DMS153 treated with DMSO at 0.1 percent for 48 hours (cell line): ENCODE data around the gene AATF.

Source experiments
- DNase-seq: peaks from one replicate; lab custom pipeline; 2025; ENCODE audit not compliant: unreplicated experiment; lab: John Stamatoyannopoulos, UW

AATF gene

DNA sequence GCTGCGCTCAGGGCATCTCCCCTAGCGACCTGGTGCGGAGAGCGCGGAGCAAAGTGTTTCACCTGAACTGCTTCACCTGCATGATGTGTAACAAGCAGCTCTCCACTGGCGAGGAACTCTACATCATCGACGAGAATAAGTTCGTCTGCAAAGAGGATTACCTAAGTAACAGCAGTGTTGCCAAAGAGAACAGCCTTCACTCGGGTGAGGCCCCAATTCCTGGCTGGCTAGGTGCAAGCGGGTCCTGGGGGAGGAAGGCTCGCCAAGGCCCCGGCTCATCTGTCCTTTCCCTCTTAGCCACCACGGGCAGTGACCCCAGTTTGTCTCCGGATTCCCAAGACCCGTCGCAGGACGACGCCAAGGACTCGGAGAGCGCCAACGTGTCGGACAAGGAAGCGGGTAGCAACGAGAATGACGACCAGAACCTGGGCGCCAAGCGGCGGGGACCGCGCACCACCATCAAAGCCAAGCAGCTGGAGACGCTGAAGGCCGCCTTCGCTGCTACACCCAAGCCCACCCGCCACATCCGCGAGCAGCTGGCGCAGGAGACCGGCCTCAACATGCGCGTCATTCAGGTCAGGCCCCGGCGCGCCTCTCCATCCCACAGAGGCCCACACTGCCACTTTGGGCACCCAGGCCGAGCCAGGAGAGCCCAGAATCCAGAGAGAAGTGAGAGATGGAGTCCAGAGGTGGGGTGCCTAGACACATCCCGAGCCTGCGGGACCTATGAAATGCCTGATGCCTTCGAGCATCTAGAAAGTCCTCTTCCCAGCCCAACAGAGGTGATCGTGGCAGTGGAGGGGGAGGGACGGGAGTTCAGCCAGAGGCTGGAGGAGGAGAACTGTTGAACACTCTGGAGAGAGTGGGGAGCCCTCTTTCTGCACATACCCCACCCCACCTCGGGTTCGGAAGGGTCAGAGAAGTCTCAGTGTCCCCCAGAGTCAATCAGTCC, 8.2 kb upstream of the AATF start:
- no peak for DNase-seq

DNA sequence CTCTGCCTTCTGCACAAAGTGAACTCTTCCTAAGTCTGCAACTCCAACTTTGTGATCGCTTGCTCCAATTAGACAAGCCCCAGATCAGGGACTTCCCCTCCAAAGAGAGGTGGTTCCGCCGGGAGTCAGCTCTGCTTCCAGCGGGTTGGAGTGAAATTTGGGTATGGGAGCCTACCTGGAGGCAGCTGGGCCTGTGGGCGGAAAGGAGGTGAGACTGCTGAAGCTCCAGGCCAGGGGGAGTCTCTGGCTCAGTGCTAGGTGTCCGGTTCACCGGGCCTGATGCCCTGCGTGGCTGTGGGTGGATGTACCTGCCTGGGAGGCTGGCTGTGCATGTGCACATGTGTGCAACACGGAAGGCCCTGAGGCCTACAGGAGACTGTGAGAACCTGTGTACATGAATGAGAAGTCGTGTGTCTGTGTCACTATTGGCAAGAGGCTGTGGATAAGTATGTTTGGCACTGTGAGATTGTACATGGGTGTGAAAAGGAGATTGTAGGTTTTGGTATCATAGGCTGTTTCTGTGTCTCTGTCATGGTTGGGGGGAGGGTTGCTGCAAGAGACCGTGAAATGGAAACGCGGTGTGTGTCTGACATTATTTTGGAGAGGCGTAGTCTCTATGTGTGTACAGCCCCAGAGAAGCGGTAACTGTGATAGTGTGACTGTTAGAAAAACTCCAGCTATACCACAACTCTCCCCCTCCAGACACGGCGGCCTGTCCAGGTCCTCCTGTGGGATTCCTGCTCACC, 7.3 kb upstream of the AATF start:
- no peak for DNase-seq

GRCh38 chr17:36942019-36942599, 6.6 kb upstream of the AATF start:
- no peak for DNase-seq

- DNase-seq = no peak
These were observed 6.1 kb upstream of the AATF start for GRCh38 chr17:36942631-36943125.

DNA sequence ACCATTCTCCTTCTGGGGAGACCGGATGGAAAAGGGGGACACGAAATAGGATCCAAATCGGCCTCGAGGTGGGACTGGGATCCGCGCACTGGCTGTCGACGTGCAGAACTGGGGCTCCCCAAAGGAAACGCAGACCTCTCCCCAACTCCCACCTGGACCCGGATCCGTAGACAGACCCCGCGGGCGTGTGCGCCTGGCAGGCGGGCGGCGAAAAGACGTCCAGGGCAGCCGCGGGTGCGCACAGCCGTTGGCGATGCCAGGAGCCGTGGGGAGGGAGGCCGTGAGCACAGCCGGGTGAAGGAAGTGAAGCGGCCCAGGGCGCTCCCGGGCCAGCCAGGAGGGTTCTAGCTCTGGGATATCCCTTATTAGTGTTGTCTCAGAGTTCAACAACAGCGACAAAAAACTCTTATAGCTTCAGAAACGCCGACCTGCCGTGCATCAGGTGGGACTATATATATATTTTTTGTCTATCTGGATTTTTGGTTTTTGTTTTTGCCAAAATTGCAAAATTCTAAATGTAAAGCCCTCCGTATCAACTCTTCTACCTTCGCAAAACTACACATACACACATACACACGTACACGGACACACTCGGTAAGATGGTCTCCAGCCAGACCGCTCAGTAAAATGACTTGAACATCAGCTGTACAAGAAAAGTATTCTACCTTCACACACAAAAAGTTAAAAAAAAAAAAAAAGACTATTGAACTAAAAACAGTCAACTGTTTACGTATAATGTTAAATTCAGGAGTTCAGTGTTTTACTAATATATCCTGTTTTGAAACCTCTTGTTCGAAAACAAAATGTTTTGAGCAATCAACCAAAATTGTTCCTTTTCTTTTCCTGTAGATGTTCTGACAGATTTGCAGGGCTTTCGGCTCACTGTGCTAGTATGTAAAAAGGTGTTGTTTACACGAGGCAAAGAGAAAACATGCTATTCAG, 5.2 kb upstream of the AATF start:
- DNase-seq = no peak

DNA sequence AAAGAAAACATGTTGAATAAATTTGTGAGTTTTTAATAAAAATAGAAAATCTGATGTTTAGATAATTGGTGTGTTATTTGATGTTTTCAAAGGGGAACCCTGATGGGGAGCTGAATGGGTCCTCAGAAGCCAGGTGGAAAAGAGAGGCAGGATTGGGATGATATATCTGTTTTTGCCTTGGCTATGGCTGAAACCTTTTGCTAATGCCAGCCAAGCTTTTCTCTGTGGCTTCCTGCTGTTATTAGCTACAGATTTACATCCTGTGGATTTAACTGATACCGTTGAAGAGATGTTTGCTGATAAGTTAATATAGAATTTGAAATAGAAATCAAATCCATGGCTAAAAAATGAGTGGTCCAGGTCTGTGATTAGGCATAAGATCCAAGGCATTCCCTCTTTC, 4.2 kb upstream of the AATF start:
- no peak for DNase-seq

DNA sequence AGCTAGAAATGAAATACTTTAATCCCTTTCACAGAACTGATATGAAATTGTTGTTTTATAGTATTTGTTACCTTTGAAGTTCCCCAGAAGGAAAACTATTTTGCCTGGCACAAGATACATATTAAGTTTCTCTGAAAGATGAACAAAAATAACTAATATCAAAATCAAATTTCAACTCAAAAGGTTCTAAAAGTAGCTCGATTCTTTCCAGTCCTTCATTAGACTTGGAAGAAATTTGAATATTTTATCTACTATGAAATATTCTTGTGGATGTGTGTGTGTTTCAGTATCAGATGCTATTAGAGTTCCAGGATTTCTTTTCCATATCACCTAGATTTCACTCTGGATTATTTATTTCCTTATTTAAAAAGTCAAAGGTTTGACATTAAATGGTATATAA, 3.6 kb upstream of the AATF start:
- no peak for DNase-seq

GRCh38 chr17:36945959-36946725, 2.6 kb upstream of the AATF start:
- DNase-seq = no peak

DNA sequence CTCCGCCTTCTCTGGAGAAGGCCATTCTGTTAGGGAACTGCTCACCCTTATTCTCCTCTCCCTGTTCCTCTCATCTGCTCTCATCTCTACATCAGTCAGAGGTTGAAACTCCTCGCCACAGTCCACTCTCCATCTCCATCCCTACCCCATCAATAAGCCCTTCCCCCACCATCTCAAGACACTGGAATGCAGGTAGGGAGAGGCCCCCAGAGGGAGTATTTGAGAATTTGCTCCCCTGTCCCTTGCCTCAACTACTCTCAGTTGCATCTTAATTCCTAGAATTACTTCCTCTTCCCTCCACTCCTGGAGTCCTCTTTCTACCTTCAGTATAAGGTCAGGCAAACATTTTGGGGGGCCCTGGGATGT, 2.0 kb upstream of the AATF start:
- DNase-seq = no peak

DNA sequence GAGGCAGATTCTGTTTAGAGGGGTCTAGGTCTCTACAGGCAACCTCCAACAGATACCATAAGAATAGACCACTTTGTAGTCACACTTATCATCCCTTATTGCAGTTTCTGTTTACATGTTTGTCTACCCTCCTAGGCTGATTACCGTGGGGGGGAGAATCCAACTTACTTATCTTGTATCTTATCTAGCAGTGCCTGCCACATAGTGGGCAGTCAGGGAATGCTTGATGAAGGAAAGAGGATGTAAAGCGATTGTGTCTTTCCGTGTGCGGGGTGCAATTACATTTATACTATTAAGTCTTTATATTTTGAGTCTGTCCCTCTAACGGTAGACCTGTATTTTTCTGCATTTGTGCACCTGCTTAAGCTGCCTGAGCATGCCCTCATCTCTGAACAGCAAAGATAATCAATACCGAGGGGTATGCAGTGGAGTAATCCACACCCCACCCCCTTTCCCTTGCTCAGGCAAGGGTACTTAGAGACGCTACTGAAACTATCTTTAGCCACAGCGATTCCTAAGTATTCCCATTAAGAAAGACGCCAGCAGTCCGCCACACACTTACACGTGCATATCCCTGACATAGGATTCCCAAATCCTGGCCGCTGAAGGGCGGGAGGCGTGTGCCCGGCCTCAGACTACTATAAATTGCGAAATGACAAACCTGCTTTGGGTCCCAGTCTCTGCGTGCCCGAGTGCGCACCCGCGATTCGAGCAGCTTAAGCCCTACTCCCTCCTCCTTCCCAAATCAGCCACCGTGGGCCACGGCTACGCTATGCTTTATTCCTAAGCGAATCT, 635 bp upstream of the AATF start:
- DNase-seq = no peak

DNA sequence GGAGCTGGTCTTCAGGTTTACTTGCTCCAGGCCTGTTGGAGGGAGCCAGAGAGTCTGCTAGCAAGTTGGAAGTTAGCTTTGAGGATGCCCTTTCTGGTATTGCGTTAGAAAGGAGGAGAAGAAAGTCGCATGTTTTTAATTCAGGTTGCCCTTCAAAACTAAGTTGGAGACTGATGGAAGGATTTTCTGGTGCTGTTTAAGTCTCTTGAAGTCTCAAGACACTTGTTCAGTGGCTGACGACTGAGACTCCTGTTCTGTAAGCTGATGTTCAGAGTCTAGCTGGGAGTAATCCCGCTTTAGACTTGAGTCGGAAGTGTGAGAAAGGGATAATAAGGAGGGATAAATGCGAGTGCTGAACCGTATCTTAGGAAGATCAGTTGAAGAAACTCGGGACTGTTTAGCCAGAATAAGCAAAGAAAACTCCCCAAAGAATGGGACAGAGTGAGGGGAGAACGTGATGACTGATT, 740 bp downstream of the AATF start:
- DNase-seq = no peak

DNA sequence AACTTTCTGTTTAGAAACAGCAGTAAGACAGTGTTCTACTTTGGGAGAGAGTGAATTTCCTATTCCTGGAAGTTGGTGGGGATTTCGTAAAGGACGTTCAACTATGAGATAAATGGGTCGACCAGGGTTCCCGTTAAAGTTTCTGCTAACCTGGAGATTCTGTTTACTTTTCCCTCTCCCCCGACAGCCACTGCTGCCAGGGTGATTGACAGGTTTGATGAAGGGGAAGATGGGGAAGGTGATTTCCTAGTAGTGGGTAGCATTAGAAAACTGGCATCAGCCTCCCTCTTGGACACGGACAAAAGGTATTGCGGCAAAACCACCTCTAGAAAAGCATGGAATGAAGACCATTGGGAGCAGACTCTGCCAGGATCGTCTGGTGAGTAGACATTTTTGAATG, 1.3 kb downstream of the AATF start:
- no peak for DNase-seq

GRCh38 chr17:36951084-36951789, 2.5 kb downstream of the AATF start:
- DNase-seq = no peak

DNA sequence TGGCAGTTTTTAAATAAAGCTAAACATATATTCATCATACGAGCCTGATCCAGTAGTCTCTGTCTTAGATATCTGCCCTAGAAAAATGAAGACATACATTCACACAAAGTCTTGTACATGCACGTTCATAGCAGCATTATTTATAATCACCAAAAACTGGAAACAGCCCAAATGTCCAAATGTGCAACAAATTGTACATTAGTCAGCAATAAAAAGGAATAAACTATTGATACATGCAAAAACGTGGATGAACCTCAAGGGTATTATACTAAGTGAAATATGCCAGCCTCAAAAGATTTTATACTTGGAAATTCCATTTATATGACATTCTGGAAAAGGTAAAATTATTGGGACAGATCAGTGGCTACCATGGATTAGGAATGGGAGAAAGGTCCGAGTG, 22.8 kb downstream of the AATF start:
- no peak for DNase-seq

DNA sequence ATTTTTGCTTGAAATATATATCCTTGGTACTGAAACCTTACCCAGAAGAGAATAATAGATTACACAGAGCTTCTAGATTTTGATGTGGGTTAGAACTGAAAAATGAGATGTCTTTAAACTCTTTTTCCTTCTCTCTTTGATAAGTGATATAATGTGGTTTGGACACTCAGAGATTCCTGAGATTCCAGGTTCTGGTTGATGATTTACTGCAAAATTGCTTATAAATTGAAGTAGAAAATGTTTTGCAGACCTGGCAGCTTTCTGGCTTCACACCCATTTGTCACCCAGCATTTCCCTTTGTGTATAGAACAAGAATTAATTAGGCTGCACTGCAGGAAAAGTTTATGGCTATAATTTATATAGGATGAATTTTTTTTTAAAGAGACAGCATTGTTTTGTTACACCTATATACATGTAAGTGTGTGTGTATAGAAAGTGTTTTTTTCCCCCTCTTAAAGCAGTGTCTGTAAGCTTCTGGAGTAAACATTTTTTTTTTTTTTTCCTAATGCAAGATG, 23.5 kb downstream of the AATF start:
- no peak for DNase-seq

DNA sequence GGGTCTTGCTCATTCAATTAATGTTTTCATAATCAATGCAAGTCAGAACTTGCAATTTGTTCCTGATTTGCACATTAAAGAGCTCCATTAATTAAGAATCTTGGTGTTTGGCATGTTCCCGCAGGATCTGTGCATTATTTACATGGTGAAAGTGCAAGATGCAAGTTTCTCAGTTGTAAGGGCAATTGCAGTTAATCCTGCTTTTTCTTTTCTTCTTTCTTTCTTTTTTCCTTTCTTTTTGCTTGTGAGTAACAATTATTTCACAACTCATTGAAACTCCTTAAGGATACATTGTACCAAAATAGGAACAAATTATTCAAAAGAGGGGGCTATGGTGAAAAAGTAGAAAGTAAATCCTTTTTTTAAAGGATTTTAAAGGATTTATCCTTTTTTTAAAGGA, 24.2 kb downstream of the AATF start:
- no peak for DNase-seq

DNA sequence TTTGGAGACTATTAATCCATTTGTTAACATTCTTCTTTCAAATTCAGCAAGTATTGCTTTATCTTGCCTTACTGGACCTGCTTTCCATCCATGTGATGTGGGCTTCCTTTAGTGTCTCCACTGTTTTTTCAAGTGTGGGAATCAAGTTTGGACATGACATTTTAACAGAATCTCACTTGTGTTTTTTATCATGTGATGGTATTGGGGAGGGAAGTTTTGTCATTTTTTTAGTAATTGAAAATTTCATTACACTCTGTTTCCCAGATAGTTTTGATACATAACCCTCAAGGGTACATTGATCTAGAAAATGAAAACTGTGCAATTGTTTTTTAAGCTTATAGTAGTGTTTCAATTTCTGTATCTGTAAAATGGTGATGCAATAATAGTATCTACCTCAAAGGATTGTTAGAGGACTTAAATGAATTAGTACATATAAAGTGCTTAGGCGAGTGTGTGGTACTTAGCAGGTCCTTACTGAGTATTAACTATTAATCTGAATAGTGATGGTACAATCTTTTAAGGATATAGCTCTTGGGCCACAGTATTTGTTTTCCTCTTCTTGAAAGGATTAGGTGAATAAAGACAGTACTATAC, 27.3 kb downstream of the AATF start:
- DNase-seq = no peak

- no peak for DNase-seq
These were observed 28.3 kb downstream of the AATF start for GRCh38 chr17:36977066-36977465.
